Measurements from ENCODE around the gene MREG. TPM values are rescaled to one million over a fixed set of nuclear protein-coding genes. Genes with fewer than 3 reads are reported as not detected.

MREG gene
- total and polyA plus RNA-seq, 10 of the 15 experiments (the other 5 are each of a cell fraction or from before 2014, with no cell fraction given), result 6.9 to 45.0 (median 28.5) TPM

- TF ChIP-seq RELA (IDR thresholded peaks at IDR 0.05; ENCODE audit: borderline replicate concordance, partially characterized antibody) (no peak), E2F8 (IDR thresholded peaks at IDR 0.05; ENCODE audit: low read depth, partially characterized antibody) (no peak), PKNOX1 (IDR thresholded peaks at IDR 0.05) (no peak), MYC (IDR thresholded peaks at IDR 0.05; ENCODE audit: insufficient read depth, insufficient read length, insufficient replicate concordance, low read length, severe bottlenecking) (no peak), NFXL1 (IDR thresholded peaks at IDR 0.05; ENCODE audit: borderline replicate concordance) (no peak), ZNF384 (IDR thresholded peaks at IDR 0.05; ENCODE audit: borderline replicate concordance, low read depth, low read length) (no peak), YY1 (IDR thresholded peaks at IDR 0.05; ENCODE audit: low read depth, low read length) (no peak), CEBPZ (IDR thresholded peaks at IDR 0.05; ENCODE audit: low read depth, low read length) (no peak), EZH2 (IDR thresholded peaks at IDR 0.05; ENCODE audit: borderline replicate concordance, control insufficient read depth, low read depth, low read length) (no peak), RB1 (IDR thresholded peaks at IDR 0.05; ENCODE audit: borderline replicate concordance) (no peak), IKZF1 (conservative IDR thresholded peaks at IDR 0.05) (no peak), NFYB (IDR thresholded peaks at IDR 0.05; ENCODE audit: insufficient read depth, low read depth, low read length) (no peak), PML (IDR thresholded peaks at IDR 0.05; ENCODE audit: low read length) (no peak), ZBTB40 (IDR thresholded peaks at IDR 0.05; ENCODE audit: borderline replicate concordance) (no peak), NR2C2 (IDR thresholded peaks at IDR 0.05; ENCODE audit: borderline replicate concordance, control insufficient read depth, insufficient read length, low read depth) (no peak), ETV6 (conservative IDR thresholded peaks at IDR 0.05 in 1 of 2, IDR thresholded peaks at IDR 0.05 in 1 of 2; ENCODE audit: borderline replicate concordance in 1 of 2, low read depth in 1 of 2) (no peak)
Observed at GRCh38 chr2:215973954-215974699, 39.2 kb downstream of the MREG start (continued).
